Calu3 (cell line): Measurements from ENCODE around the gene PLCG2. TPM values are rescaled to one million over a fixed set of nuclear protein-coding genes. Genes with fewer than 3 reads are reported as not detected.
A peak's percentile ranks its signal among the peaks of the same experiment; 100 is the strongest.

Experiments used
- BruUV-seq: library from RNA; stranded (reverse); fragments of 400-500 nt; replicated peaks from 2 replicates; lab custom pipeline; 2021; lab: Mats Ljungman, UMichigan
- CTCF ChIA-PET: fragments of 300-600 bp; sonication (Branson Sonifier 250); formaldehyde crosslinking; loops from one replicate; lab custom pipeline; 2022; ENCODE audit warnings: antibody characterized with exemption; lab: Charles Lee
- DNase-seq: peaks from one replicate; pipeline ENCODE4 v3.0.0; 2022
- H3K27ac Mint-ChIP-seq: one replicate; pipeline ENCODE4 v1.8.0; 2022; ENCODE audit warnings: mixed read lengths; ENCODE audit not compliant: unreplicated experiment
- H3K27me3 Mint-ChIP-seq: one replicate; pipeline ENCODE4 v1.8.0; 2022; ENCODE audit warnings: mixed read lengths; ENCODE audit not compliant: unreplicated experiment
- H3K36me3 Mint-ChIP-seq: one replicate; pipeline ENCODE4 v1.8.0; 2022; ENCODE audit warnings: mild to moderate bottlenecking, moderate library complexity, mixed read lengths; ENCODE audit not compliant: insufficient read depth, unreplicated experiment
- H3K4me1 Mint-ChIP-seq: one replicate; pipeline ENCODE4 v1.8.0; 2022; ENCODE audit warnings: mild to moderate bottlenecking, low read depth, mixed read lengths; ENCODE audit not compliant: unreplicated experiment
- H3K4me3 Mint-ChIP-seq: one replicate; pipeline ENCODE4 v1.8.0; 2022; ENCODE audit warnings: mild to moderate bottlenecking, low read depth, moderate library complexity, mixed read lengths; ENCODE audit not compliant: unreplicated experiment
- H3K9me3 Mint-ChIP-seq: one replicate; pipeline ENCODE4 v1.8.0; 2022; ENCODE audit warnings: low read depth, mixed read lengths; ENCODE audit not compliant: unreplicated experiment
- CTCF ChIP-seq: fragments of 200-600 bp; IDR thresholded peaks from one replicate; pipeline ENCODE4 v1.8.0; 2022; ENCODE audit warnings: antibody characterized with exemption; ENCODE audit not compliant: unreplicated experiment
- intact Hi-C: fragments of 100-400 bp; cut with micrococcal nuclease; formaldehyde crosslinking; loops from one replicate; pipeline ENCODE4 v1.10.0; 2022; ENCODE audit not compliant: unreplicated experiment
- total RNA-seq: library from RNA; stranded (reverse); gene quantifications from 2 replicates; pipeline ENCODE4 v1.2.3, GENCODE V29; 2022

The PLCG2 gene
- total RNA-seq, 1 experiment from 2014 or later = 3.4 TPM

- BruUV-seq = no TSS peak
Observed at GRCh38 chr16:81843683-81844082, 64.6 kb downstream of the PLCG2 start.

GRCh38 chr16:81846105-81846504 lies 67.0 kb downstream of the PLCG2 start:
- intact Hi-C loops = no loop called here
- H3K4me3 Mint-ChIP-seq = no peak overlapping the region
- CTCF ChIA-PET = interaction anchor here (0.7 kb wide), 1 partner anchor 78 kb away, joined by 3 read pairs; no protein-coding TSS in a partner anchor
- no TSS peak for BruUV-seq
- peak; percentile 21 for DNase-seq
- no peak for TF ChIP-seq CTCF
- H3K27me3 Mint-ChIP-seq = peaks cover 66% of the 10 kb centered on the region
- H3K36me3 Mint-ChIP-seq = no peaks in the 10 kb centered on the region
- H3K4me1 Mint-ChIP-seq = peaks cover 7% of the 10 kb centered on the region
- no peak overlapping the region for H3K27ac Mint-ChIP-seq
- peaks cover 2% of the 10 kb centered on the region for H3K9me3 Mint-ChIP-seq

More at GRCh38 chr16:81843683-81844082, 64.6 kb downstream of the PLCG2 start:
- no peaks in the 10 kb centered on the region for H3K4me1 Mint-ChIP-seq
- CTCF ChIA-PET = no interaction called here
- DNase-seq = no peak
- peaks cover 2% of the 10 kb centered on the region for H3K9me3 Mint-ChIP-seq
- no peak overlapping the region for H3K4me3 Mint-ChIP-seq
- H3K27me3 Mint-ChIP-seq = peaks cover 54% of the 10 kb centered on the region
- no peak overlapping the region for H3K27ac Mint-ChIP-seq
- TF ChIP-seq CTCF = no peak
- H3K36me3 Mint-ChIP-seq = no peaks in the 10 kb centered on the region
- intact Hi-C loops = no loop called here

- H3K27ac Mint-ChIP-seq = no peak overlapping the region
- H3K27me3 Mint-ChIP-seq = peaks cover 64% of the 10 kb centered on the region
- H3K36me3 Mint-ChIP-seq = no peaks in the 10 kb centered on the region
- DNase-seq = no peak
- BruUV-seq = no TSS peak
- intact Hi-C loops = no loop called here
- TF ChIP-seq CTCF = no peak
- H3K4me1 Mint-ChIP-seq = peaks cover 7% of the 10 kb centered on the region
- H3K9me3 Mint-ChIP-seq = peaks cover 2% of the 10 kb centered on the region
- H3K4me3 Mint-ChIP-seq = no peak overlapping the region
- CTCF ChIA-PET = interaction anchor here (1.0 kb wide), 1 partner anchor 62 kb away, joined by 3 read pairs; no protein-coding TSS in a partner anchor
Observed at GRCh38 chr16:81848306-81848853, 69.3 kb downstream of the PLCG2 start.

- intact Hi-C loops = no loop called here
- no peak overlapping the region for H3K4me3 Mint-ChIP-seq
Observed at GRCh38 chr16:81850197-81850944, 71.3 kb downstream of the PLCG2 start.

More at GRCh38 chr16:81850197-81850944, 71.3 kb downstream of the PLCG2 start:
- H3K4me1 Mint-ChIP-seq = peaks cover 7% of the 10 kb centered on the region
- no peak overlapping the region for H3K27ac Mint-ChIP-seq
- CTCF ChIA-PET = interaction anchor here (0.5 to 0.6 kb wide), 2 partner anchors 80 to 378 kb away, joined by 3 read pairs; no protein-coding TSS in a partner anchor
- H3K36me3 Mint-ChIP-seq = no peaks in the 10 kb centered on the region
- H3K27me3 Mint-ChIP-seq = peaks cover 72% of the 10 kb centered on the region
- TF ChIP-seq CTCF = no peak
- no TSS peak for BruUV-seq
- no peak for DNase-seq
- peaks cover 2% of the 10 kb centered on the region for H3K9me3 Mint-ChIP-seq
